Measurements from ENCODE around the gene KRTAP4-6.
"Not testable (repeated sequence)": the region's sequence is repeated elsewhere in the genome, so short reads cannot be mapped to it uniquely, and the experiment has no call there.

Gene KRTAP4-6

DNA sequence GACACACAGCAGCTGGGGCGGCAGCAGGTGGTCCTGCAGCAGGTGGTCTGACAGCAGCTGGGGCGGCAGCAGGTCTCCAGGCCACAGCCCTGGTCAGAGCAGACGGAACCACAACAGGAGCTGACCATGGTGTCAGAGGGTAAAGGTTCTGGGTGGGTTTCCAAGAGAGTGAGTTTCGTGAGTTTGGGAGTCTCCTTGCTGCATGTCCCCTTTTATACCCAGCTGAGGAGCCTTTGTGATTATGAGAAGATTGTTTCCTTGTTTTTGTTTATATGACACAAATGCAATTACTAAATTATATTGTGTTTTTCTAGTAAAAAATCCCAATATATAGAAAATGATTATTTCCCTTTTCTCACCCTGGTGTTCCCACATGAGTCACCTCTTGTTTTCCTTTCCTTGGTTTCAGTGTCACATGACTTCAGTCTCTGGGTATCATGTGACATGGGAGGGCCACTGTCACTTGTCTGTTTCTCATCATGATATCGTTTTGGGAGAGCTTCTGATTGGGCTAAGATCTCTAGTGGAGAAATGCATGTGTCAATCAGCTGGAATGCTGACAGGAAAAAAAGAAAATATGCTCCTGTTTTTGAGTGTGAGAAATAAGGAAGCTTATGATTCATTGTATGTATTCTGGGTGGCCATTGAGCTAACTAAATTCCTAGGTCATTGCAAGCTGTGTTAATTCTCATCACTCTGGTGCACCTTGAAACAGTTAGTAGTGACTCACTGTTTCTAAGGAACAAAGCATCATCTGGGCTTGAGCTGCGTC, at the start of gene KRTAP4-6:
KRTAP4-6 (minus strand) TSS at position 185 of the 772 bp plus-strand sequence; CDS start at position 128, 57 bp downstream.
- no peak within 1 kb of the TSS for H3K4me3 ChIP-seq (ENCODE audit: low read depth, low read length)
- DNase-seq (ENCODE audit: low read depth) = no peak
- TF ChIP-seq, protein P1, sequence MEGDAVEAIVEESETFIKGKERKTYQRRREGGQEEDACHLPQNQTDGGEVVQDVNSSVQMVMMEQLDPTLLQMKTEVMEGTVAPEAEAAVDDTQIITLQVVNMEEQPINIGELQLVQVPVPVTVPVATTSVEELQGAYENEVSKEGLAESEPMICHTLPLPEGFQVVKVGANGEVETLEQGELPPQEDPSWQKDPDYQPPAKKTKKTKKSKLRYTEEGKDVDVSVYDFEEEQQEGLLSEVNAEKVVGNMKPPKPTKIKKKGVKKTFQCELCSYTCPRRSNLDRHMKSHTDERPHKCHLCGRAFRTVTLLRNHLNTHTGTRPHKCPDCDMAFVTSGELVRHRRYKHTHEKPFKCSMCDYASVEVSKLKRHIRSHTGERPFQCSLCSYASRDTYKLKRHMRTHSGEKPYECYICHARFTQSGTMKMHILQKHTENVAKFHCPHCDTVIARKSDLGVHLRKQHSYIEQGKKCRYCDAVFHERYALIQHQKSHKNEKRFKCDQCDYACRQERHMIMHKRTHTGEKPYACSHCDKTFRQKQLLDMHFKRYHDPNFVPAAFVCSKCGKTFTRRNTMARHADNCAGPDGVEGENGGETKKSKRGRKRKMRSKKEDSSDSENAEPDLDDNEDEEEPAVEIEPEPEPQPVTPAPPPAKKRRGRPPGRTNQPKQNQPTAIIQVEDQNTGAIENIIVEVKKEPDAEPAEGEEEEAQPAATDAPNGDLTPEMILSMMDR (IDR thresholded peaks at IDR 0.05; ENCODE audit: control insufficient read depth, extremely low read depth, insufficient read depth) = no peak

DNA sequence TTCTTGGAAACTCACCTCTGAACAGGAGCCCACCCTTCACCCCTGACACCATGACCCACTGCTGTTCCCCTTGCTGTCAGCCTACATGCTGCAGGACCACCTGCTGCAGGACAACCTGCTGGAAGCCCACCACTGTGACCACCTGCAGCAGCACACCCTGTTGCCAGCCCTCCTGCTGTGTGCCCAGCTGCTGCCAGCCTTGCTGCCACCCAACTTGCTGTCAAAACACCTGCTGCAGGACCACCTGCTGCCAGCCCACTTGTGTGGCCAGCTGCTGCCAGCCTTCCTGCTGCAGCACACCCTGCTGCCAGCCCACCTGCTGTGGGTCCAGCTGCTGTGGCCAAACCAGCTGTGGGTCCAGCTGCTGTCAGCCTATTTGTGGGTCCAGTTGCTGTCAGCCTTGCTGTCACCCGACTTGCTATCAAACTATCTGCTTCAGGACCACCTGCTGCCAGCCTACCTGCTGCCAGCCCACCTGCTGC, 49.5 kb upstream of the KRTAP4-6 start, which contains the start of gene KRTAP9-1:
KRTAP9-1 (plus strand) TSS at position 51 of the 482 bp plus-strand sequence; CDS start at position 51, 0 bp downstream.
- not testable (repeated sequence) for DNase-seq (ENCODE audit: low read depth); H3K4me3 ChIP-seq (ENCODE audit: low read depth, low read length)

DNA sequence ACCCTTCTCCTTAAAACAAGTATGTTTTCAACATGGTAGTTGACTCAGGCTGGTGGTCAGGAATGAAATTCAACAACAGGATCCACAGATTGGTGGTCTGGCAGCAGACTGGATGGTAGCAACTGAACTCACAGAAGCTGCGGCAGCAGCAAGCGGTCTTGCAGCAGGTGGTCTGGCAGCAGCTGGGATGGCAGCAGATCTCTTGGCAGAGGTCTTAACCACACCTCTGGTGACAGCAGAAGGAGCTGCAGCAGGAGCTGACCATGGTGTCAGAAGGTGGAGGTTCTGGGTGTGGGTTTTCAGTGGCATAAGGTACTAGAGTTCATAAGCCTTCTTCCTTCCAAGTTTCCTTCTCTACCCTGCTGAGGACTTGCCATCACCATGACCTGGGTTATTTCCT, 46.5 kb upstream of the KRTAP4-6 start:
- TF ChIP-seq, protein P1 (IDR thresholded peaks at IDR 0.05; ENCODE audit: control insufficient read depth, extremely low read depth, insufficient read depth) = no peak
- DNase-seq (ENCODE audit: low read depth) = no peak
- H3K4me3 ChIP-seq (ENCODE audit: low read depth, low read length) = no peak overlapping the region

DNA sequence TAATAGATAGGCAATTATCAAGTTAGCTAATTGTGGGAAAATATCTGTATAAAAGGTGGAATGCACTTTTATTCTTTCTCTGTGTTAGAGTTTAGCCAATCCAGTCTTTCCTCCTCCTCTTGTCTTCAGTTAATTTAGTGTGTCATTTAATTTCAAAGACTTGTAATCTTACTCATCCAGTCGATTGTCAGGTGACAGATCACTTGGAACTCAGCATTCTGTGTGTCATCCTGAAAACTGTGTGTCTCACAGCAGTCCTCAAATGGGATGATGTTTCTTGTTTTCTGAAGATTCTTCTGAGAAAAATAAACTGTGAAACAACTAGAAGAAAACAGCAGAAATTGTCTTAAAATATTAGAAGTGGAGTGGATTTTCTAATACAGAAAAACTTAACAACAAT, 44.7 kb upstream of the KRTAP4-6 start:
- TF ChIP-seq, protein P1 (IDR thresholded peaks at IDR 0.05; ENCODE audit: control insufficient read depth, extremely low read depth, insufficient read depth) = no peak

DNA sequence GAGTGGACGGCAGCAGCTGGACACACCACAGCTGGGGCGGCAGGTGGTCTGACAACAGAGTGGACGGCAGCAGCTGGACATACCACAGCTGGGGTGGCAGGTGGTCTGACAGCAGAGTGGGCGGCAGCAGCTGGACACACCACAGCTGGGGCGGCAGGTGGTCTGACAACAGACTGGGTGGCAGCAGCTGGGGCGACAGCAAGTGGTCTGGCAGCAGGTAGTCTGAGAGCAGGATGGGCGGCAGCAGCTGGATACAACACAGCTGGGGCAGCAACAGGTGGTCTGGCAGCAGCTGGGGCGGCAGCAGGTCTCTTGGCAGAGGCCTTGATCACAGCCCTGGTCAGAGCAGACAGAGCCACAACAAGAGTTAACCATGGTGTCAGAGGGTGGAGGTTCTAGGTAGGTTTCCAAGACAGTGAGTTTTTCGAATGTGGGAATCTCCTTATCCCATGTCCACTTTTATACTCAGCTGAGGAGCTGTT, 44.2 kb upstream of the KRTAP4-6 start, which contains the start of gene KRTAP4-1:
KRTAP4-1 (minus strand) TSS at position 432 of the 482 bp plus-strand sequence; CDS start at position 375, 57 bp downstream.
- DNase-seq (ENCODE audit: low read depth) = no peak
- no peak within 1 kb of the TSS for H3K4me3 ChIP-seq (ENCODE audit: low read depth, low read length)
- TF ChIP-seq, protein P1 (IDR thresholded peaks at IDR 0.05; ENCODE audit: control insufficient read depth, extremely low read depth, insufficient read depth) = no peak

More for the DNA sequence above, 44.7 kb upstream of the KRTAP4-6 start:
- DNase-seq (ENCODE audit: low read depth) = no peak
- no peak overlapping the region for H3K4me3 ChIP-seq (ENCODE audit: low read depth, low read length)

DNA sequence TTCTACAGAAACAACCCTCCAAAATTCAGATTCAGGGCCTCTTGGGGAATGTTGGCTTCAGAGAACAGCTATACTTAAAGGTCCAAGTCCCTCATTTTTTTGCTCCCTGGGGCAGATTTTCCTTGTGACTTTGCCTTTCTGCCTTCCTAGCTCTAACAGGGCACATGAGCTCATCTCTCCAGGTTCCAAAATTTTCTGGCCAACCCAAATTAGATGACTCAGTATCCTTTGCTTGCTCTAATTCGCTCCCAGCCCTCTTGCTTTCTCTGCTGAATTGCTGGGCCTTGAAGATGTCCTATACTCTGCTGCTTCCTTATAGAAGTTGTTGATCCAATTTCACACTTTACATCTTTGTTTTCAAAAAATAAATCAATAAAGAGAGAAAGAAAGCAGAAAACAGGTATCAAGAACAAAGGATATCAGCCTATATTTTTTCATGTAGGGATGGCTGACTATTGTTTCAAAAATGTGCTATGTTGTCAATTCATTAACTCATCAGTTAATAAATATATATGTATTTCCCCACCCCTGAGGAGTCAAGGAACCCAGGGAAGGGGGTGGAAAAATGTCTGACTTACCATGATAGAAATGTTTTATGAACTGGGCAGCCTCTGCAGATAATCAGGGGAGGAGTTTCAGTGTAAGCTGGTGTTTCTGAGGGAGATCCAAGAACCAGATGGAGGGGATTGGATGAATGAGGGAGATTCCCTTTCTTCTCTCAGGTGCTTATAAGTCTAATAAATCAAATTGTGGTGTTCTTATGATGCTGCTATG, 38.7 kb upstream of the KRTAP4-6 start:
- DNase-seq (ENCODE audit: low read depth) = no peak

More for the DNA sequence above, 38.7 kb upstream of the KRTAP4-6 start:
- TF ChIP-seq, protein P1 (IDR thresholded peaks at IDR 0.05; ENCODE audit: control insufficient read depth, extremely low read depth, insufficient read depth) = no peak
- H3K4me3 ChIP-seq (ENCODE audit: low read depth, low read length) = no peak overlapping the region

All from LNCaP clone FGC (cell line).